Memory B cell (primary cell): ENCODE data around the gene TRMT10A.

Source experiments
- ATAC-seq: fragments of 150-1000 bp; cut with Tn5 transposase; 2 replicates; pipeline ENCODE4 v1.10.0; 2021; ENCODE audit warnings: low read depth, mild to moderate bottlenecking, moderate library complexity
- DNase-seq, 2 donors: peaks; one replicate each; pipeline ENCODE4 v3.0.0; 2022; ENCODE audit warnings: low spot score in 2 of 2
- H3K27ac Mint-ChIP-seq: one replicate; pipeline ENCODE4 v1.8.0; 2022; ENCODE audit warnings: mild to moderate bottlenecking, moderate library complexity, mixed read lengths
- H3K27me3 Mint-ChIP-seq: one replicate; pipeline ENCODE4 v1.8.0; 2022; ENCODE audit warnings: mixed read lengths
- H3K36me3 Mint-ChIP-seq: one replicate; pipeline ENCODE4 v1.8.0; 2022; ENCODE audit warnings: mild to moderate bottlenecking, mixed read lengths
- H3K4me1 Mint-ChIP-seq: one replicate; pipeline ENCODE4 v1.8.0; 2022; ENCODE audit warnings: mixed read lengths
- H3K4me3 Mint-ChIP-seq: one replicate; pipeline ENCODE4 v1.8.0; 2022; ENCODE audit warnings: mild to moderate bottlenecking, moderate library complexity, mixed read lengths
- H3K9me3 Mint-ChIP-seq: one replicate; pipeline ENCODE4 v1.8.0; 2022; ENCODE audit warnings: mixed read lengths

Gene TRMT10A

DNA sequence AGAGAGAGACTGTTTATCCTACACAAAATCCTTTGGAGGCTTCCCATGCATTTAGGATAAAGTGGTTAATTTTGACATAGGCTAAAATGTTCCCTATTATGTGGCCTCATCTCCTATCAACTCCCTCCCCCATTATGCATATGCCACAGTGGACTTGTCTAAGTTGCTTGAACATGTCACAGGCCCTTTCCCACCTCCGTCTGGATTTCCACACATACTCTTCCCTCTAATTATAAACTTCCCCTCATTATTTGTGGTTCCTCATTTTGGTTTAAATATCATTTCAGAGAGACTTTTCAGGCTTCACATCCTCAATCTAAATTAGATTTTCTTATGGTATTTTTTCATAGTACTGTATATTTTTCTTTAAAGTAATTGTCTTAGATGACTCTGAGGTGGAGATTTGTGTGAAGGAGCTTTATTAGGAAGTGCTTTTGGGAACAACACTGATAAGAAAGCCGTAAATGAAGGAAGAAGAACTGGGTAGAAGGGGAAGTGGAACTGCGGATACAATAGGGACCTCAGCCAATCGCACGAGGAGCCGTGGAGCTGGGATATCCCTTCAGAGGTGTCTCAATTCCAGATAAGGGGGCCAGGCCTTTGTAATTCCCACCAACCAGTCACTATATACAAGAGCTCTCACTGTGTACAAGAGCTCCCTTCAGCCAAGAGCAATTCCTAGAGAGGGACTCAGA, 45.1 kb downstream of the TRMT10A start:
- DNase-seq, result no peak
- no peak for ATAC-seq
- no peaks in the 10 kb centered on the region for H3K9me3 Mint-ChIP-seq
- peaks cover 5% of the 10 kb centered on the region for H3K27me3 Mint-ChIP-seq
- no peaks in the 10 kb centered on the region for H3K4me1 Mint-ChIP-seq
- no peak overlapping the region for H3K27ac Mint-ChIP-seq
- no peak overlapping the region for H3K4me3 Mint-ChIP-seq
- no peaks in the 10 kb centered on the region for H3K36me3 Mint-ChIP-seq

DNA sequence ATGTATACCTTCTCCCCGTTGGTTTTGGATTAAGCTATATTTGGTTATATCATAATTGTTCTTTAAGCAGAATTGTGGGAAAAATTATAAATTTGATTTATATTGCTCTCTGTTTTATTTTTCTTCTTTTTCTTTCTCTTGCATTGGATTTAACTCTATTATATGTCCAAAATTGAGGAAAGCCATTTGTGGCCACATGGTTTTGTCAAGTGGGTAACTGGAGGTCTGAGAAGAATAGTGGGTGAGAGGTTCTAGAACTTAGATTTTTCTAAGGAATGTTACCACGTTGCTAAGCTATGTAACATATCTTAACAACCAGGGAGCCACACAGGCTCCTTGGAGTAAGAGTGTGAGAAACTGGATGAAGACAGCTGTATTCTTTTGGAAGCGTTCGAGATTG, 53.1 kb downstream of the TRMT10A start, which contains the start of gene C4orf17:
C4orf17 (plus strand) TSS at position 301 of the 400 bp plus-strand sequence. CDS start 2,061 bp downstream, outside the sequence.
- Mint-ChIP-seq H3K4me1 (no peaks in the 10 kb centered on the region), H3K4me3 (no peak within 1 kb of the TSS), H3K9me3 (no peaks in the 10 kb centered on the region), H3K27ac (no peak within 1 kb of the TSS), H3K36me3 (no peaks in the 10 kb centered on the region), H3K27me3 (peaks cover 9% of the 10 kb centered on the region)
- DNase-seq (no peak), ATAC-seq (no peak)

DNA sequence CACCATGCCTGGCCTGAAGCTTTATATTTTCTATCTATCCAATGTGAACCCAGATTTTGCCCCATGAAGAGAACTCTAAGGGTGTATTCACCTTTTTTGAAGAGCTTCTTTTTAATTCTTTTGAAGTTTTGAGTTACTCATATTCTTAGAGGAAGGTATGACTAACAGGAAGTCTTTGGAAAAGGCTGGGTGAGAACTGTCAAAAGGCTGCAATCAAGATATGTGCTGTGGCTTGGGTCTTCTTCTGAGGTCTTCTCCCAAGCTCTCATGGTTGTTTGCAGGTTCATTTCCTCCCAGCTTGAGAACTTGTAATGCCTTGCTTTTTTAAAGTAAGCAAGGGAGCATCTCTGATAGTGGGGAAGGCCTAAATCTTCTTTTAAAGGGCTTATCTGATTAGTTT, 56.1 kb downstream of the TRMT10A start:
- no peaks in the 10 kb centered on the region for H3K36me3 Mint-ChIP-seq
- H3K4me1 Mint-ChIP-seq, result no peaks in the 10 kb centered on the region
- no peak for DNase-seq
- H3K4me3 Mint-ChIP-seq, result no peak overlapping the region
- no peak for ATAC-seq
- H3K27ac Mint-ChIP-seq, result no peak overlapping the region
- no peaks in the 10 kb centered on the region for H3K9me3 Mint-ChIP-seq
- peaks cover 4% of the 10 kb centered on the region for H3K27me3 Mint-ChIP-seq

DNA sequence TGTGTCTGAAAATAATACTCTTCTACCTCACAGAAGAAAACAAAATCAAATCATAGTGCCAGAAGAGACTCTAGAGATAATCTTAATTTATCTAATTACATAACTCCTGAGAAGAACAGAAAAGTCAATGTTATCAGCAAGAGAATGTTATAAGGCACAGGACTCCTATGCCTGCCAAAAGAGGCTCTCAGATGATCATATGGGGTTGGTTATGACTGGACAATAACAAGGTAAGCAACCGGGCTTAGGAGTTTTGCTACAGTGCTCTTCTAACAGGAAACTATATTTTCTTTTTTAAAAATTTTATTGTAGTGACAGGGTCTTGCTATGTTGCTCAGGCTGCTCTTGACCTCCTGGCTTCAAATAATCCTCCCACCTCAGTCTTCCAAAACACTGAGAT, 56.5 kb downstream of the TRMT10A start:
- Mint-ChIP-seq H3K27ac (no peak overlapping the region), H3K4me1 (no peaks in the 10 kb centered on the region), H3K36me3 (no peaks in the 10 kb centered on the region), H3K4me3 (no peak overlapping the region), H3K9me3 (no peaks in the 10 kb centered on the region), H3K27me3 (peaks cover 4% of the 10 kb centered on the region)
- no peak for ATAC-seq
- no peak for DNase-seq

DNA sequence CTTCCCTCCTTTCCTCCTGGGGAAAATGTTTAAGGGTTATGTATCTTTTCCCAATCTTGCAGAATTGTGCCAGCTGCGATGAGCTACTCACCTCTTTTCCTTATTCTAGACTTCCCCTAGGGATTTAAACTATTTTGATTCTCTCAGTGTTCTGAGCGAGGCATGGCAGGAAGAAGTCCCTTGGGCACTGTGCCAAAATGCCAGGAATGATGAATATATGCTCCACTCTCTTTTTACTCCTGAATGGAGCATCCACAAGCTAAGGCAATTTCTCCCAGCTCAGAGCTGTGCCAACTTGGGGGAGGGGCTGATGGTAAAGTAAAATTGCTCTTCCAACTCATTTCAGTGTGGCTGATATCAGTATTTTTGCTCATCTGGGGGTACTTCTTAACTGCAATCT, 57.1 kb downstream of the TRMT10A start:
- H3K4me3 Mint-ChIP-seq, result no peak overlapping the region
- H3K36me3 Mint-ChIP-seq, result no peaks in the 10 kb centered on the region
- no peaks in the 10 kb centered on the region for H3K4me1 Mint-ChIP-seq
- no peaks in the 10 kb centered on the region for H3K9me3 Mint-ChIP-seq
- DNase-seq (no peak), ATAC-seq (no peak)
- H3K27ac Mint-ChIP-seq, result no peak overlapping the region
- peaks cover 4% of the 10 kb centered on the region for H3K27me3 Mint-ChIP-seq

- Mint-ChIP-seq H3K4me1 (no peaks in the 10 kb centered on the region), H3K27ac (no peak overlapping the region)
- ATAC-seq, result no peak
Observed at GRCh38 chr4:99504804-99505502, 58.9 kb downstream of the TRMT10A start.

More at GRCh38 chr4:99504804-99505502, 58.9 kb downstream of the TRMT10A start:
- Mint-ChIP-seq H3K36me3 (no peaks in the 10 kb centered on the region), H3K27me3 (peaks cover 4% of the 10 kb centered on the region), H3K4me3 (no peak overlapping the region), H3K9me3 (no peaks in the 10 kb centered on the region)
- no peak for DNase-seq
